HG02981 (cell line): ENCODE measurements around the gene TEF.
A peak's percentile ranks its signal among the peaks of the same experiment; 100 is the strongest.
"Not testable (repeated sequence)": the region's sequence is repeated elsewhere in the genome, so short reads cannot be mapped to it uniquely, and the experiment has no call there.

Source experiments
- ATAC-seq: cut with Tn5 transposase; IDR thresholded peaks from one replicate; pipeline ENCODE4 v1.9.1; 2021; ENCODE audit warnings: mild to moderate bottlenecking, moderate library complexity; ENCODE audit not compliant: unreplicated experiment

The TEF gene

GRCh38 chr22:41417622-41418390 lies 36.1 kb downstream of the TEF start:
- no peak for ATAC-seq

- no peak for ATAC-seq
These were observed 37.0 kb downstream of the TEF start for GRCh38 chr22:41418717-41419116.

GRCh38 chr22:41425660-41426365 lies 44.1 kb downstream of the TEF start:
- ATAC-seq, result no peak

GRCh38 chr22:41429232-41429950 lies 47.6 kb downstream of the TEF start:
- ATAC-seq, result no peak

GRCh38 chr22:41429951-41430332 lies 48.2 kb downstream of the TEF start:
- ATAC-seq, result no peak

GRCh38 chr22:41431656-41432055 lies 49.9 kb downstream of the TEF start:
- ATAC-seq, result no peak

- not testable (repeated sequence) for ATAC-seq
These were observed 51.7 kb downstream of the TEF start for GRCh38 chr22:41433480-41433879.

- not testable (repeated sequence) for ATAC-seq
These were observed 52.7 kb downstream of the TEF start for GRCh38 chr22:41434361-41435003.

GRCh38 chr22:41435560-41435959 lies 53.8 kb downstream of the TEF start:
- no peak for ATAC-seq

GRCh38 chr22:41436322-41437113 lies 54.8 kb downstream of the TEF start:
- ATAC-seq, result no peak

GRCh38 chr22:41437198-41437597 lies 55.5 kb downstream of the TEF start:
- ATAC-seq, result no peak

- not testable (repeated sequence) for ATAC-seq
These were observed 58.8 kb downstream of the TEF start for GRCh38 chr22:41440511-41440910.

- no peak for ATAC-seq
These were observed 60.6 kb downstream of the TEF start for GRCh38 chr22:41442240-41442792.

- peak; percentile 41 for ATAC-seq
These were observed 62.8 kb downstream of the TEF start for GRCh38 chr22:41444360-41445128.

- no peak for ATAC-seq
These were observed 63.7 kb downstream of the TEF start for GRCh38 chr22:41445129-41446056.

GRCh38 chr22:41446057-41446501 lies 64.3 kb downstream of the TEF start:
- no peak for ATAC-seq

GRCh38 chr22:41446639-41447434 lies 65.1 kb downstream of the TEF start, which contains the start of gene TOB2:
Gene TOB2, minus strand, starts transcription at chr22:41446801. Its CDS starts 9,456 bp downstream, at chr22:41437345.
- ATAC-seq, result peak; percentile 40
